Skin epidermis (tissue), 12 donors: ENCODE data around the gene PLA2G4B.

Experiments used
- H3K27ac ChIP-seq, 21 experiments: fragments of 200-600 bp; sonication (generic) in 11 of 21; one replicate each; pipeline ENCODE4 v1.5.0; 2020; ENCODE audit warnings: mild to moderate bottlenecking in 3 of 21, inconsistent platforms in 2 of 21, moderate library complexity in 2 of 21
- H3K4me3 ChIP-seq, 7 experiments: fragments of 200-600 bp; sonication (generic) in 2 of 7; one replicate each; pipeline ENCODE4 v1.5.0; 2020; ENCODE audit warnings: inconsistent platforms in 2 of 7, mild to moderate bottlenecking in 2 of 7, moderate library complexity in 1 of 7

The PLA2G4B gene

GRCh38 chr15:41841131-41841530 lies 2.5 kb downstream of the PLA2G4B start:
- Histone ChIP-seq H3K4me3 (no peak overlapping the region), H3K27ac (peak overlapping the region in 2 of 21 experiments; percentile 23 to 66)

- H3K4me3 ChIP-seq: no peak overlapping the region
These were observed 3.6 kb downstream of the PLA2G4B start for GRCh38 chr15:41842229-41842628.

GRCh38 chr15:41843571-41843970 lies 4.9 kb downstream of the PLA2G4B start:
- Histone ChIP-seq H3K27ac (no peak overlapping the region), H3K4me3 (no peak overlapping the region)

More at GRCh38 chr15:41842229-41842628, 3.6 kb downstream of the PLA2G4B start:
- H3K27ac ChIP-seq: no peak overlapping the region

GRCh38 chr15:41844814-41845213 lies 6.2 kb downstream of the PLA2G4B start:
- H3K27ac ChIP-seq: no peak overlapping the region
- no peak overlapping the region for H3K4me3 ChIP-seq

- no peak overlapping the region for H3K4me3 ChIP-seq
- H3K27ac ChIP-seq: no peak overlapping the region
These were observed 8.6 kb downstream of the PLA2G4B start for GRCh38 chr15:41847206-41847605.

GRCh38 chr15:41847981-41848380 lies 9.3 kb downstream of the PLA2G4B start:
- no peak overlapping the region for H3K27ac ChIP-seq
- H3K4me3 ChIP-seq: no peak overlapping the region

- Histone ChIP-seq H3K27ac (peak overlapping the region in 4 of 21 experiments; percentile 42 to 65 (median 56)), H3K4me3 (no peak overlapping the region)
These were observed 10.0 kb downstream of the PLA2G4B start for GRCh38 chr15:41848631-41849030.

- Histone ChIP-seq H3K4me3 (no peak overlapping the region), H3K27ac (peak overlapping the region in 15 of 21 experiments; percentile 12 to 70 (median 43))
These were observed 10.6 kb downstream of the PLA2G4B start for GRCh38 chr15:41849204-41849603.

GRCh38 chr15:41849861-41850260 lies 11.2 kb downstream of the PLA2G4B start:
- Histone ChIP-seq H3K27ac (peak overlapping the region in 16 of 21 experiments; percentile 26 to 70 (median 48)), H3K4me3 (no peak overlapping the region)

GRCh38 chr15:41850482-41851166 lies 12.0 kb downstream of the PLA2G4B start:
- Histone ChIP-seq H3K27ac (peak overlapping the region in 9 of 21 experiments; percentile 19 to 67 (median 52)), H3K4me3 (no peak overlapping the region)

GRCh38 chr15:41851167-41851523 lies 12.5 kb downstream of the PLA2G4B start:
- no peak overlapping the region for H3K27ac ChIP-seq

GRCh38 chr15:41851755-41852370 lies 13.2 kb downstream of the PLA2G4B start:
- H3K27ac ChIP-seq: no peak overlapping the region
- no peak overlapping the region for H3K4me3 ChIP-seq

More at GRCh38 chr15:41851167-41851523, 12.5 kb downstream of the PLA2G4B start:
- H3K4me3 ChIP-seq: no peak overlapping the region

GRCh38 chr15:41852736-41853590 lies 14.3 kb downstream of the PLA2G4B start:
- Histone ChIP-seq H3K27ac (no peak overlapping the region), H3K4me3 (no peak overlapping the region)

GRCh38 chr15:41853831-41854230 lies 15.2 kb downstream of the PLA2G4B start:
- H3K4me3 ChIP-seq: no peak overlapping the region
- H3K27ac ChIP-seq: no peak overlapping the region

GRCh38 chr15:41854443-41854842 lies 15.8 kb downstream of the PLA2G4B start:
- H3K27ac ChIP-seq: no peak overlapping the region

GRCh38 chr15:41855261-41855961 lies 16.8 kb downstream of the PLA2G4B start:
- H3K4me3 ChIP-seq: no peak overlapping the region
- no peak overlapping the region for H3K27ac ChIP-seq

More at GRCh38 chr15:41854443-41854842, 15.8 kb downstream of the PLA2G4B start:
- no peak overlapping the region for H3K4me3 ChIP-seq

GRCh38 chr15:41856262-41856661 lies 17.6 kb downstream of the PLA2G4B start:
- no peak overlapping the region for H3K4me3 ChIP-seq
- H3K27ac ChIP-seq: no peak overlapping the region

- Histone ChIP-seq H3K4me3 (no peak overlapping the region), H3K27ac (no peak overlapping the region)
These were observed 18.1 kb downstream of the PLA2G4B start for GRCh38 chr15:41856716-41857115.

GRCh38 chr15:41857316-41857715 lies 18.7 kb downstream of the PLA2G4B start:
- H3K4me3 ChIP-seq: no peak overlapping the region
- no peak overlapping the region for H3K27ac ChIP-seq

- no peak overlapping the region for H3K4me3 ChIP-seq
These were observed 20.1 kb downstream of the PLA2G4B start for GRCh38 chr15:41858756-41859155.

More at GRCh38 chr15:41858756-41859155, 20.1 kb downstream of the PLA2G4B start:
- no peak overlapping the region for H3K27ac ChIP-seq
